Ascending aorta (tissue), 2 donors: Measurements from ENCODE around the gene LY6G6F. TPM values are rescaled to one million over a fixed set of nuclear protein-coding genes. Genes with fewer than 3 reads are reported as not detected.

ENCODE experiments used
- DNase-seq, 2 donors: peaks; one replicate each; pipeline ENCODE4 v3.0.0-alpha.2; 2019; ENCODE audit warnings: low spot score in 2 of 2
- H3K27ac ChIP-seq, 2 donors: fragments of 200-600 bp; sonication (generic); one replicate each; pipeline ENCODE4 v1.5.1; 2016 to 2017; ENCODE audit warnings: mild to moderate bottlenecking in 1 of 2
- H3K27me3 ChIP-seq: fragments of 200-600 bp; sonication (generic); one replicate; pipeline ENCODE4 v1.5.1; 2017
- H3K36me3 ChIP-seq, 2 donors: fragments of 200-600 bp; sonication (generic); one replicate each; pipeline ENCODE4 v1.5.1; 2016
- H3K4me1 ChIP-seq, 2 donors: fragments of 200-600 bp; sonication (generic); one replicate each; pipeline ENCODE4 v1.5.1; 2016 to 2017; ENCODE audit warnings: mild to moderate bottlenecking in 1 of 2
- H3K4me3 ChIP-seq, 2 donors: fragments of 200-600 bp; sonication (generic); one replicate each; pipeline ENCODE4 v1.5.1; 2016 to 2017; ENCODE audit warnings: mild to moderate bottlenecking in 1 of 2
- H3K9me3 ChIP-seq, 2 donors: fragments of 200-600 bp; sonication (generic); one replicate each; pipeline ENCODE4 v1.5.1; 2016
- intact Hi-C: fragments of 100-400 bp; cut with DNase I; formaldehyde crosslinking; loops from one replicate; pipeline ENCODE4 v1.15.1; 2023
- total RNA-seq: library from RNA; depleted of rRNA; stranded (reverse); fragments of >200 nt; gene quantifications from one replicate; pipeline ENCODE4 v1.1.0, GENCODE V29; 2016
- TF ChIP-seq, protein P1 (sequence below), 3 experiments: fragments of 200-600 bp in 2 of 3; fragments of 450-650 bp in 1 of 3; sonication (generic) in 2 of 3; IDR thresholded peaks; one replicate each; pipeline ENCODE4 v1.5.1; 2016 to 2019; ENCODE audit warnings: antibody characterized with exemption in 3 of 3, mild to moderate bottlenecking in 1 of 3, moderate library complexity in 1 of 3

Gene LY6G6F
- total RNA-seq, 1 donor from 2014 or later = not detected

DNA sequence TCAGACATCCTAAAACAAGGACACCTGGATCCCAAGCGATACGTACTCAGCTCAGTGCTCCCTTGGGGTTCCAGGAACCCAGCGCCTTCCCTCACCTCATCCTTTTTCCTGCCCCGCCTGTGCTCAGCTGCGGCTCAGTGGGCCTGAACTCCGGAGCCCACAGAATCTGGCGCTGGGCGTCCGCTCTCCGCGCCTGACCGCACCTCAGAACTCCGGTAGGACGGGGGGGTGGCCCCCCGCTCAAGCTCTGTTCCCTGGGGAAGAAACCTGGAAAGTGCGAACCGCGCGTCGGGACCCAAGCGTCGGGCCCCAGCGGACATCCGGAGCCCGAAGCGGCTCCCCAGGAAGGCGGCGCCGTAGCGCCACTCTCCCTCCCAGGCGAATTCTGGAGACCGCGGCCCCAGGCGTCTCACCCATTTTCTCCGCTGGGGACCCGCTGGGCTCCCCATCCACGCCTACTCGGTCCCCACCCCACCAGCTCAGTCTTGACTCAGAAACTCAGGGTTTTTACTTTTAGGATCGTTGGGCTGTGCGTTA lies 25.5 kb upstream of the LY6G6F start:
- peaks cover 0 to 4% of the 10 kb centered on the region in 2 donors for H3K36me3 ChIP-seq
- no peak for DNase-seq
- no peaks in the 10 kb centered on the region for H3K27me3 ChIP-seq
- no peaks in the 10 kb centered on the region for H3K9me3 ChIP-seq
- H3K4me1 ChIP-seq = peaks cover 2 to 5% of the 10 kb centered on the region in 2 donors
- H3K4me3 ChIP-seq = peak overlapping the region; percentile 62 to 86
- intact Hi-C loops = loop anchor here (2.0 to 5.0 kb wide), 4 partner anchors 48 to 271 kb away; partner anchors contain the start of genes DDAH2 and NEU1
- TF ChIP-seq, protein P1, sequence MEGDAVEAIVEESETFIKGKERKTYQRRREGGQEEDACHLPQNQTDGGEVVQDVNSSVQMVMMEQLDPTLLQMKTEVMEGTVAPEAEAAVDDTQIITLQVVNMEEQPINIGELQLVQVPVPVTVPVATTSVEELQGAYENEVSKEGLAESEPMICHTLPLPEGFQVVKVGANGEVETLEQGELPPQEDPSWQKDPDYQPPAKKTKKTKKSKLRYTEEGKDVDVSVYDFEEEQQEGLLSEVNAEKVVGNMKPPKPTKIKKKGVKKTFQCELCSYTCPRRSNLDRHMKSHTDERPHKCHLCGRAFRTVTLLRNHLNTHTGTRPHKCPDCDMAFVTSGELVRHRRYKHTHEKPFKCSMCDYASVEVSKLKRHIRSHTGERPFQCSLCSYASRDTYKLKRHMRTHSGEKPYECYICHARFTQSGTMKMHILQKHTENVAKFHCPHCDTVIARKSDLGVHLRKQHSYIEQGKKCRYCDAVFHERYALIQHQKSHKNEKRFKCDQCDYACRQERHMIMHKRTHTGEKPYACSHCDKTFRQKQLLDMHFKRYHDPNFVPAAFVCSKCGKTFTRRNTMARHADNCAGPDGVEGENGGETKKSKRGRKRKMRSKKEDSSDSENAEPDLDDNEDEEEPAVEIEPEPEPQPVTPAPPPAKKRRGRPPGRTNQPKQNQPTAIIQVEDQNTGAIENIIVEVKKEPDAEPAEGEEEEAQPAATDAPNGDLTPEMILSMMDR (IDR thresholded peaks at IDR 0.05) = peak in 2 of 3 experiments; percentile 19 to 24
- peak overlapping the region; percentile 62 to 64 for H3K27ac ChIP-seq

- TF ChIP-seq, protein P1 (IDR thresholded peaks at IDR 0.05) = no peak
- intact Hi-C loops = loop anchor here (5.0 kb wide), 2 partner anchors 89 to 269 kb away; no protein-coding TSS in a partner anchor
- Histone ChIP-seq H3K9me3 (no peaks in the 10 kb centered on the region), H3K4me3 (no peak overlapping the region), H3K27ac (no peak overlapping the region), H3K4me1 (peaks cover 2 to 5% of the 10 kb centered on the region in 2 donors), H3K36me3 (peaks cover 18 to 28% of the 10 kb centered on the region in 2 donors), H3K27me3 (no peaks in the 10 kb centered on the region)
- DNase-seq = no peak
Measured at GRCh38 chr6:31683591-31683990, 23.1 kb upstream of the LY6G6F start.

DNA sequence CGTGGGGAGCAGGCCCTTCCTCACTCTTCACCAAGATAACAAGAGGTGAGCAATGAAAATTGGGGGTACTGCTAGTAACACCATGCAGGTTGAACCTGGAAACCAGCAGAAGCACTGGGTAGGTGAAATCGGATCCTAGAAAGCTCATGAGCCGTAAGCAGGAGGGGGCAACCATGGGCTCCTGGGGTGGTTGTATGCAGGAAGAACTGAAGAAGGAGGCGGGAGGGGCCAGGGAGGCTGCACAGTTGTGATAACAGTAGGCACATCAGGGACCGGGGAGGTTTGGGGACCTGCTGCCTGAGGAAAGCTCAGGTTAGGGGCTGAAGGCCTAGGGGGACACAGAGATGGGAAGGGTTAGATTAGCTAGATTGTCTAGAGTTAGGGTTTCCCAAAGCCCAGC lies 20.2 kb upstream of the LY6G6F start:
- Histone ChIP-seq H3K27me3 (no peaks in the 10 kb centered on the region), H3K9me3 (no peaks in the 10 kb centered on the region), H3K27ac (no peak overlapping the region), H3K4me3 (no peak overlapping the region), H3K4me1 (peaks cover 0 to 2% of the 10 kb centered on the region in 2 donors), H3K36me3 (peaks cover 46 to 57% of the 10 kb centered on the region in 2 donors)
- intact Hi-C loops = no loop called here
- DNase-seq = no peak
- TF ChIP-seq, protein P1 (IDR thresholded peaks at IDR 0.05) = no peak

DNA sequence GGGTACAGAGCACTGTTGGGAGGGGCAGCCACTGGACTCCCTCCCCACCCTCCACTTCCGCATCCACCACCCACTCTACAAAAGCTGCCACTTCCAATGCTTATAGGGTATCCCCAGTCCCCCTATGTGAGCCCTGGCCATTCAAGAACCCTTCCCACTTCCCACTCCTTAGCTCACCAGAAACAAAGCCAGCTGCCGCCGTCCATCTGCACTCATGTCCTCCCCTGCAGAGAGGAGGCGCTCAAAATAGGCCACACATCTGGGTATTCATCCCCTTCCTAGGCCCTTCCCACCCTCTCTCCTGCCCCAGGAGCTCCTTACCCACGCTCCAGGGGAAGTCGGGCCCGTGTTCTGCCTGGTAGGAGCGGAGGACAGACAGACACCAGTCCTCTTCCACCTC lies 19.3 kb upstream of the LY6G6F start:
- TF ChIP-seq, protein P1 (IDR thresholded peaks at IDR 0.05) = no peak
- H3K4me3 ChIP-seq = no peak overlapping the region
- H3K27me3 ChIP-seq = no peaks in the 10 kb centered on the region
- no peaks in the 10 kb centered on the region for H3K9me3 ChIP-seq
- DNase-seq = no peak
- H3K36me3 ChIP-seq = peaks cover 54 to 64% of the 10 kb centered on the region in 2 donors
- H3K4me1 ChIP-seq = no peaks in the 10 kb centered on the region
- no peak overlapping the region for H3K27ac ChIP-seq
- intact Hi-C loops = no loop called here

DNA sequence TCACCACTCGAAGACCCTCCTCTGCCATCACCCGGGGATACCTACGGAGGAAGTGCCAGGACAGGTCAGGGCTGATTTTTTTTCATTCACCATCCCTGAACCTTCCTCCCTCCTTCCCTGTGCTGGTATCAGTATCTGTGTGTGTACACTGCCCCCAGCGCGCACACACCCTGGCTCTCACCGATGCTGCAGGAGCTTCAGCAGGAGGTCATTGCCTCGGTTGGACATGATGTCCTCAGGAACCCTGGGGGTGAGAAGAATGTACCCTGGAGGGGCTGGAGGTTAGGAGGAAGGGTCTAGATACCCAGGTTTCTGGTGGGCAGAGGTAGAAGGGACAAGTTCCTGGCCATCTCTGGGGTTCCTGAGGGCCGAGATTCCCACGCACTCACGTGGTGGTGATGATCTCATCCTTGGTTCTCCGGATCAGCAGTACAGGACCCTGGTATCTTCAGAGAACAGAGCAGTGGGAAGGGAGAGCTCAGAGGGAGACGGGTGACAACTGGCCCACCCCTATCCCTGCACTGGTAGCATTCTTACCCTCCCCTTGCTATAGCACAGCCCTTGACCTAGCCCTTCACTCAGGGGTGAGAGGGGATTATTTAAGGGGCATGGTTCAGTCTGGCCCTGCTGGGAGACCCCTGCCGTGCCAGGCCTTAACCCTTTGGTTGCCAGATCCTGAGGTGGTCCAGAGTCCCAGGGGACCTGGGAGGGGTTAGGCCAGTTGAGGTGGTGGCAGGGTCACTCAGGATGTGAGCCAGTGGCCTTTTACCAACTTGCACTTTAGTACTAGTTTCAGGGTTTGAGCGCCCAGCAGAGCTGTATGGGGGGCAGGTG lies 18.6 kb upstream of the LY6G6F start:
- no peak for DNase-seq
- TF ChIP-seq, protein P1 (IDR thresholded peaks at IDR 0.05) = no peak
- H3K36me3 ChIP-seq = peaks cover 62 to 72% of the 10 kb centered on the region in 2 donors
- no peaks in the 10 kb centered on the region for H3K4me1 ChIP-seq
- no peaks in the 10 kb centered on the region for H3K9me3 ChIP-seq
- H3K4me3 ChIP-seq = no peak overlapping the region
- H3K27ac ChIP-seq = no peak overlapping the region
- no peaks in the 10 kb centered on the region for H3K27me3 ChIP-seq
- intact Hi-C loops = no loop called here
